IPS-18a (cell line): ENCODE data around the gene PCDHA13.
"Not testable (repeated sequence)": the region's sequence is repeated elsewhere in the genome, so short reads cannot be mapped to it uniquely, and the experiment has no call there.

Experiments
- H3K27ac ChIP-seq: one replicate; pipeline ENCODE4 v1.5.1; 2013; ENCODE audit warnings: low read length
- H3K27me3 ChIP-seq: one replicate; pipeline ENCODE4 v1.6.1; 2013; ENCODE audit warnings: mild to moderate bottlenecking, low read length; ENCODE audit not compliant: control insufficient read depth, insufficient read depth
- H3K36me3 ChIP-seq: one replicate; pipeline ENCODE4 v1.6.1; 2013; ENCODE audit warnings: low read depth, low read length; ENCODE audit not compliant: control insufficient read depth
- H3K4me1 ChIP-seq: one replicate; pipeline ENCODE4 v1.6.1; 2013; ENCODE audit warnings: low read depth, low read length; ENCODE audit not compliant: control insufficient read depth
- H3K4me3 ChIP-seq: one replicate; pipeline ENCODE4 v1.5.1; 2013; ENCODE audit warnings: low read length
- H3K9ac ChIP-seq: one replicate; pipeline ENCODE4 v1.6.1; 2013; ENCODE audit warnings: mild to moderate bottlenecking, low read length, moderate library complexity
- H3K9me3 ChIP-seq: one replicate; pipeline ENCODE4 v1.6.1; 2013; ENCODE audit warnings: low read depth, low read length; ENCODE audit not compliant: control insufficient read depth

The PCDHA13 gene

GRCh38 chr5:140881889-140882590 is at the start of gene PCDHA13:
PCDHA13 (plus strand) TSS chr5:140882124; CDS start chr5:140882269, 145 bp downstream.
- Histone ChIP-seq H3K9me3 (no peaks in the 10 kb centered on the region), H3K36me3 (no peaks in the 10 kb centered on the region), H3K27me3 (no peaks in the 10 kb centered on the region), H3K4me1 (no peaks in the 10 kb centered on the region), H3K27ac (no peak within 1 kb of the TSS), H3K4me3 (peak within 1 kb of the TSS; percentile 66), H3K9ac (peak within 1 kb of the TSS; percentile 51)

GRCh38 chr5:140833993-140834392 is 47.9 kb upstream of the PCDHA13 start, which contains the start of gene PCDHA7:
PCDHA7 (plus strand) TSS chr5:140834269; CDS start chr5:140834384, 115 bp downstream.
- Histone ChIP-seq H3K4me1 (no peaks in the 10 kb centered on the region), H3K9ac (no peak within 1 kb of the TSS), H3K9me3 (peaks cover 6% of the 10 kb centered on the region), H3K4me3 (no peak within 1 kb of the TSS), H3K36me3 (no peaks in the 10 kb centered on the region), H3K27me3 (no peaks in the 10 kb centered on the region), H3K27ac (no peak within 1 kb of the TSS)

GRCh38 chr5:140834439-140835008 is 47.4 kb upstream of the PCDHA13 start:
- H3K9me3 ChIP-seq: not testable (repeated sequence)

GRCh38 chr5:140835622-140836510 is 46.1 kb upstream of the PCDHA13 start:
- no peaks in the 10 kb centered on the region for H3K36me3 ChIP-seq
- no peak overlapping the region for H3K9ac ChIP-seq
- no peak overlapping the region for H3K27ac ChIP-seq
- H3K4me3 ChIP-seq: no peak overlapping the region
- H3K4me1 ChIP-seq: no peaks in the 10 kb centered on the region
- H3K9me3 ChIP-seq: peaks cover 6% of the 10 kb centered on the region
- H3K27me3 ChIP-seq: no peaks in the 10 kb centered on the region

More at GRCh38 chr5:140834439-140835008, 47.4 kb upstream of the PCDHA13 start:
- not testable (repeated sequence) for H3K9ac ChIP-seq, H3K4me1 ChIP-seq, H3K36me3 ChIP-seq, H3K27me3 ChIP-seq, H3K4me3 ChIP-seq, H3K27ac ChIP-seq

- Histone ChIP-seq H3K4me1 (no peaks in the 10 kb centered on the region), H3K4me3 (peak within 1 kb of the TSS; percentile 37), H3K27ac (no peak within 1 kb of the TSS), H3K36me3 (no peaks in the 10 kb centered on the region), H3K9ac (no peak within 1 kb of the TSS), H3K27me3 (no peaks in the 10 kb centered on the region), H3K9me3 (no peaks in the 10 kb centered on the region)
Measured at GRCh38 chr5:140840978-140841962, 40.7 kb upstream of the PCDHA13 start, which contains the start of gene PCDHA8. PCDHA8 (plus strand) TSS chr5:140841187; CDS start chr5:140841322, 135 bp downstream.

GRCh38 chr5:140842798-140843733 is 38.9 kb upstream of the PCDHA13 start:
- Histone ChIP-seq H3K9ac (no peak overlapping the region), H3K27ac (no peak overlapping the region)

GRCh38 chr5:140848139-140849102 is 33.5 kb upstream of the PCDHA13 start, which contains the start of gene PCDHA9:
PCDHA9 (plus strand) TSS chr5:140848382; CDS start chr5:140848496, 114 bp downstream.
- H3K36me3 ChIP-seq, H3K27ac ChIP-seq, H3K4me3 ChIP-seq, H3K27me3 ChIP-seq, H3K9ac ChIP-seq, H3K4me1 ChIP-seq, H3K9me3 ChIP-seq: not testable (repeated sequence)

More at GRCh38 chr5:140842798-140843733, 38.9 kb upstream of the PCDHA13 start:
- H3K4me1 ChIP-seq: no peaks in the 10 kb centered on the region
- H3K27me3 ChIP-seq: no peaks in the 10 kb centered on the region
- H3K9me3 ChIP-seq: no peaks in the 10 kb centered on the region
- H3K36me3 ChIP-seq: no peaks in the 10 kb centered on the region
- H3K4me3 ChIP-seq: no peak overlapping the region

- H3K4me1 ChIP-seq, H3K9me3 ChIP-seq, H3K9ac ChIP-seq, H3K27me3 ChIP-seq, H3K27ac ChIP-seq, H3K4me3 ChIP-seq, H3K36me3 ChIP-seq: not testable (repeated sequence)
Measured at GRCh38 chr5:140849831-140850634, 31.9 kb upstream of the PCDHA13 start.
